ENCODE results near the gene POU4F1.
"Not testable (repeated sequence)": the region's sequence is repeated elsewhere in the genome, so short reads cannot be mapped to it uniquely, and the experiment has no call there.

POU4F1 gene

DNA sequence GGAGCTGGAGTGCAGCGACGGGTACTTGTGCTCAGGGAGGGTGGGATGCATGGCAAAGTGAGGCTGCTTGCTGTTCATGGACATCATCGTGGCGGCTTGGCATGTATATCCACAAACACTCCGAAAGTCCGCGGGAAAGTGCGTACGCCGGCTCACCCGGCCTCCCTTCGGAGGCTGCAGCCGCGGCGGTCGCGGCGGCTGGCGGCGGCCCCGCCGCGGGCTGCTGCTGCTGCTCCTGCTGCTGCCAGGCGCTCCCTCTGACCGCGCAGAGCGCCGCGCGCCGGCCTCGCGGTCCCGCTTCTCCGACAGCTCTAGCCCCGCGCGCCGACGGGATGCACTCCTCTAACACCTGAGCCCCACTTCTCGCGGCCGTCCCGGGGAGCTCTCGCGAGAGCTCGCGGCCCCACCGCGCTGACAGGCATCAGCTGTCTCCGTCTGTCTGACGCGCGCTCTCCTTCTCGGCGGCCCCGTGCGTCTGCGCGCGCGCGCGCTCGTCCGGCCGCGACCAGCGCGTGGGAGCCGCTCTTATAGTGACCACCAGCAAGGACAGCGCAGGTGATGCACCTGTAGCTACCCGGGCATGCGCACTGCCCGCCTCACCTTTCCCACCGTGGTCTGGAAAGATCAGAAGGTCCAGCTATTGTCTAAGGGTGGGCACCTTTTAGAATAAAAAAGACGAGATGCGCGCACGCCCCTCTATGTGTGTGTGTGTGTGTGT, at the start of gene POU4F1:
POU4F1 (minus strand) TSS at position 313 of the 718 bp plus-strand sequence; CDS start at position 87, 226 bp downstream.
- in situ Hi-C loops (cut with MboI; ENCODE audit: low pct_unique_long_range_greater_than_20kb, low sequenced_read_pairs) = no loop called here
- DNase-seq = peak; percentile 75

DNA sequence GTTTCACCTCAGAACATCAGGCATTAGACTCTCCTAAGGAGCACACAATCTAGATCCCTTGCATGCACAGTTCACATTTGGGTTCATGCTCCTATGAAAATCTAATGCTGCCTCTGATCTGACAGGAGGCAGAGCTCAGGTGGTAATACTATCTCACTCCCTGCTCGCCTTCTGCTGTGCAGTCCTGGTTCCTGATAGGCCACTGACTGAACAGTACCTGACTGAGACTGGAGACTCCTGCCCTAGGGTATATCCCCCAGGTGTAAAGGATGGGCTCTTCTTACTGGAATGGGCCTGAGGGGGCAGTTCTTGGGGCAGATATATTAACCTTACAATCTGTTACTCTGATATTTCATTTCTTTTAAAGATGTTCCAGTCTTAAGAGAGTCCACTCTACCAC, 49.3 kb upstream of the POU4F1 start:
- no peak for DNase-seq
- in situ Hi-C loops (cut with MboI; ENCODE audit: low pct_unique_long_range_greater_than_20kb, low sequenced_read_pairs) = no loop called here

GRCh38 chr13:78650717-78651083, 47.3 kb upstream of the POU4F1 start:
- in situ Hi-C loops (cut with MboI; ENCODE audit: low pct_unique_long_range_greater_than_20kb, low sequenced_read_pairs) = no loop called here

GRCh38 chr13:78649997-78650716, 46.8 kb upstream of the POU4F1 start:
- DNase-seq = no peak
- in situ Hi-C loops (cut with MboI; ENCODE audit: low pct_unique_long_range_greater_than_20kb, low sequenced_read_pairs) = no loop called here

More at GRCh38 chr13:78650717-78651083, 47.3 kb upstream of the POU4F1 start:
- DNase-seq = no peak

DNA sequence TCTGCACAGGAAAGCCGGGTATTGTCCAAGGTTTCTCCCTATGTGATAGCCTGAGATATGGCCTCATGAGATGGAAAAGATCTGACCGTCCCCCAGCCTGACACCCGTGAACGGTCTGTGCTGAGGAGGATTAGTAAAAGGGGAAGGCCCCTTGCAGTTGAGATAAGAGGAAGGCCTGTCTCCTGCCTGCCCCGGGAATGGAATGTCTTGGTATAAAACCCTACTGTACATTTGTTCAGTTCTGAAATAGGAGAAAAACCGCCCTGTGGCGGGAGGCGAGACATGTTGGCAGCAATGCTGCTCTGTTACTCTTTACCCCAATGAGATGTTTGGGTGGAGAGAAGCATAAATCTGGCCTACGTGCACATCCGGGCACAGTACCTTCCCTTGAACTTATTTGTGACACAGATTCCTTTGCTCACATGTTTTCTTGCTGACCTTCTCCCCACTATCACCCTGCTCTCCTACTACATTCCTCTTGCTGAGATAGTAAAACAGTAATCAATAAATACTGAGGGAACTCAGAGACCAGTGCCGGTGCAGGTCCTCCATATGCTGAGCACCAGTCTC, 43.8 kb upstream of the POU4F1 start:
- in situ Hi-C loops (cut with MboI; ENCODE audit: low pct_unique_long_range_greater_than_20kb, low sequenced_read_pairs) = not testable (repeated sequence)
- DNase-seq = peak; percentile 69

DNA sequence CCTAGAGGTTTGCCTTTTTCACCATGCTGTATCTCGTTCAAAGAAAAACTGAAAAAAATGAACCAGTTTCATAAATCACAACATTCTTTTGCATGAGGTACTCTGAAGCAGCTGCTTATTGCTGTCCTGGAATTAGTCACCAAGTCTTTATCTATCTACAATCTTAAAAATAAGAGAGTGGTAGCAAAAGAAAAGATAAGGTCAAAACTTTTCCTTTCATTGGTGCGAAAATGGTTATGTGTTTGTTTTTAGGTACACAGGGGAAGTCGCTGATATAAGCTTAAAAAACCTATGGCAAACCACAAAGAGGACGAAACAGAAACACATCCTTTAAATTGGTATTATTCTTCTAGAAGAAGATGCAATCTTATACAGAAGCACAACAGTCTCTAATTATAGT, 34.9 kb upstream of the POU4F1 start:
- DNase-seq = no peak
- in situ Hi-C loops (cut with MboI; ENCODE audit: low pct_unique_long_range_greater_than_20kb, low sequenced_read_pairs) = no loop called here

- DNase-seq = peak; percentile 23
- in situ Hi-C loops (cut with MboI; ENCODE audit: low pct_unique_long_range_greater_than_20kb, low sequenced_read_pairs) = no loop called here
Measured at GRCh38 chr13:78636495-78636894, 33.1 kb upstream of the POU4F1 start.

- in situ Hi-C loops (cut with MboI; ENCODE audit: low pct_unique_long_range_greater_than_20kb, low sequenced_read_pairs) = no loop called here
- DNase-seq = no peak
Measured at GRCh38 chr13:78632996-78633395, 29.6 kb upstream of the POU4F1 start.

GRCh38 chr13:78631077-78631476, 27.7 kb upstream of the POU4F1 start:
- DNase-seq = no peak
- in situ Hi-C loops (cut with MboI; ENCODE audit: low pct_unique_long_range_greater_than_20kb, low sequenced_read_pairs) = no loop called here

- DNase-seq = no peak
- in situ Hi-C loops (cut with MboI; ENCODE audit: low pct_unique_long_range_greater_than_20kb, low sequenced_read_pairs) = no loop called here
Measured at GRCh38 chr13:78630511-78630910, 27.2 kb upstream of the POU4F1 start.

DNA sequence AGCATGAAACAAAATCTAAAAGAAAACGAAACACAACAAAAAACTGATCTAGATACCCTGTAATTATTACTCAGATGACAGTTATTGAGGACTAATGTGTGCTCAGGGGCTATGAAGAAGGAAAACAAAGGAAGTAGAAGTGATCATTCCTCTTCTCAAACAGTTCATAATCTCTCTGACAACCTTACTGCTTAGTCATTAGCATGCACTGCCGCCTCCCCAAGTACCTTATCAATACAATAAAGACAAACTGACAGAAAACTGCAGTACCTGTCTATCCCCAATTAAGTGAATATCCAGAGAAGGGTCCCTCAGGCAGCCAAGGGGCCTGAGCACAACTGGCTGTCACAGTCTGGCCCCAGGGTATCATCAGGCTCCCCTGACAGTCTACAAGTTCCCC, 22.0 kb upstream of the POU4F1 start:
- in situ Hi-C loops (cut with MboI; ENCODE audit: low pct_unique_long_range_greater_than_20kb, low sequenced_read_pairs) = no loop called here
- DNase-seq = no peak

GRCh38 chr13:78623132-78623531, 19.8 kb upstream of the POU4F1 start:
- no peak for DNase-seq
- in situ Hi-C loops (cut with MboI; ENCODE audit: low pct_unique_long_range_greater_than_20kb, low sequenced_read_pairs) = no loop called here

- no peak for DNase-seq
- in situ Hi-C loops (cut with MboI; ENCODE audit: low pct_unique_long_range_greater_than_20kb, low sequenced_read_pairs) = no loop called here
Measured at GRCh38 chr13:78620936-78621470, 17.7 kb upstream of the POU4F1 start.

- in situ Hi-C loops (cut with MboI; ENCODE audit: low pct_unique_long_range_greater_than_20kb, low sequenced_read_pairs) = no loop called here
- DNase-seq = no peak
Measured at GRCh38 chr13:78618411-78618810, 15.1 kb upstream of the POU4F1 start.

DNA sequence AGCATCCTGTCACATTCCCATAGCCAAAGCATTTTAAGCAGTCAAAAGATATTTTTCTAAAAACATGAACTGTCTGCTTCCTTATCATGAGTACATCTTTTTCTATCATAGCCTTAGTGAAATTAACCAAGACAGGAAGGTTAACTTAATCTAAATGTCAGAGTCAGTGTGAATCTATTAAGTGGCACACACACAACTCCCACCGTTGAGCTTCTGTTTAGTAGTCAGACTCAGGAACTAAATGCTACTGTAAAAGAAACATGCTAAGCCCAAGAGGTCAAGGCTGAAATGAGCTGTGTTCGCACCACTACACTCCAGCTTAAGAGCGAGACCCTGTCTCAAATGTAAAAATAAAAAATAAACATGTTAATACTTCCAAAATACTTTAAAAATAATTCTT, 7.7 kb upstream of the POU4F1 start:
- DNase-seq = no peak
- in situ Hi-C loops (cut with MboI; ENCODE audit: low pct_unique_long_range_greater_than_20kb, low sequenced_read_pairs) = no loop called here

DNA sequence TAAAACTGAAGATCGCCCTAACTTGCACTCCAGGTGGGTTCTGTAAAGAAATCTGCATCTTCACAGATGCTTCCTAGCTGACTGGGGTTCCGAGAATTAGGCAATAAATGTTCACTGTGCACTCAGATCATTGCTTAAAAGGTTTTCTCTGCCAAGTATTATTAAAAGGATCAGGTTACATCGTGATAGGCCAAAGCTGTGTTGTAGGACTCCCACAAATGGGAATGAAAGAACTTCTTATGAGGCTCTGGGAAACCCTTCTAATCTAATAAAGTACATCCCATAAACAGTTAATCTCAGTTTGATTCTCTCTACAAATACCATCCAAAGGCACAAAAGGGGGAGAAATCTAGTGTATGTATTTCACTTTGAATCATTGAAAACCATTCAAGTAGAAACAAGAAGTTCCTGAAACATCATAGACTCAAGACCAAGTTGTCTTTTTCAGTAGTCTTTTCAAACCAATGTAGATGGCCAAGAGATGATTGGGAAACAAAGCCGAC, 7.1 kb upstream of the POU4F1 start:
- DNase-seq = no peak
- in situ Hi-C loops (cut with MboI; ENCODE audit: low pct_unique_long_range_greater_than_20kb, low sequenced_read_pairs) = no loop called here

- DNase-seq = no peak
- in situ Hi-C loops (cut with MboI; ENCODE audit: low pct_unique_long_range_greater_than_20kb, low sequenced_read_pairs) = no loop called here
Measured at GRCh38 chr13:78609464-78610205, 6.3 kb upstream of the POU4F1 start.

GRCh38 chr13:78608688-78609463, 5.5 kb upstream of the POU4F1 start:
- no peak for DNase-seq
- in situ Hi-C loops (cut with MboI; ENCODE audit: low pct_unique_long_range_greater_than_20kb, low sequenced_read_pairs) = no loop called here

GRCh38 chr13:78608252-78608687, 4.9 kb upstream of the POU4F1 start:
- DNase-seq = no peak
- in situ Hi-C loops (cut with MboI; ENCODE audit: low pct_unique_long_range_greater_than_20kb, low sequenced_read_pairs) = no loop called here
